NCI-H187 (cell line): ENCODE data around the gene RSPH9.

Source experiments
- DNase-seq, 2 experiments: peaks; one replicate each; lab custom pipeline; 2025; lab: John Stamatoyannopoulos, UW

RSPH9 gene

DNA sequence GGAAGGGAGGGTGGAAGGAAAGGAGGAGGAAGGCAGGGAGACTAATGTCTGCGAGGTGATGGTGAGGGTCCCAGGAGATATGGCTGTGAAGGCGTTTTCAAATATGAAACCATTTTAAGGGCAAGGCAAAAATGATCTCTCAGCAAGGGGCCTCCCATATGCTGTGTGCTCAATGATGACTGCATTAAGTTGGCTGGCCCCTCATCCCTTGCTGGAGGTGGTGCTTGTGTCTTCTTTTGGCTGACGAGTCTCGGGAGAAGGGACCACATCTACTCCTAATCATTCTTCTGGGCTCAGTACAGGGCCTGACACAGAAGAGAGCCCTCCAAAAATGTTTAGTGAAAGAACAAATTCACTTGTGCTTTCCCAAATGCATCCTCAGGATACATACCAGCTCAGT, 65.7 kb downstream of the RSPH9 start:
- no peak for DNase-seq

DNA sequence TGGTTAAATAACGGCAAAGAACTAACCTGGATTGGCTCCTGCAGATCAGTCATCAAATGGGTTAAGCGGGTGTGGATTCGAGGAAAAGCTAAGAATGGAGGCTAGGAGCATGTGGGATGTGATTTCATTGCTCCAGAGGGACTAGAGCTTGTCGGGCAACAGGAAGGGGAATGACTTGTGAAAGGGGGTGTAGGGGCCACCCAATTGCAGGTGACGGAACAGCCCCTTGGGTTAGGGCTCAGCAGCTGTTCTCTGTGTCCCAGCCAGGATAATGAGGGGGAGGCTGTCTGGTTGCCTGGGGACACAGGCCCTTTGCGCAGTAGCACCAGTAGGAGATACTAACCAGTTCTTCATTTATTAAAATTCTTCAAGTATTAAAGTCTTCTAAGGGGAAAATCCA, 67.7 kb downstream of the RSPH9 start:
- no peak for DNase-seq

DNA sequence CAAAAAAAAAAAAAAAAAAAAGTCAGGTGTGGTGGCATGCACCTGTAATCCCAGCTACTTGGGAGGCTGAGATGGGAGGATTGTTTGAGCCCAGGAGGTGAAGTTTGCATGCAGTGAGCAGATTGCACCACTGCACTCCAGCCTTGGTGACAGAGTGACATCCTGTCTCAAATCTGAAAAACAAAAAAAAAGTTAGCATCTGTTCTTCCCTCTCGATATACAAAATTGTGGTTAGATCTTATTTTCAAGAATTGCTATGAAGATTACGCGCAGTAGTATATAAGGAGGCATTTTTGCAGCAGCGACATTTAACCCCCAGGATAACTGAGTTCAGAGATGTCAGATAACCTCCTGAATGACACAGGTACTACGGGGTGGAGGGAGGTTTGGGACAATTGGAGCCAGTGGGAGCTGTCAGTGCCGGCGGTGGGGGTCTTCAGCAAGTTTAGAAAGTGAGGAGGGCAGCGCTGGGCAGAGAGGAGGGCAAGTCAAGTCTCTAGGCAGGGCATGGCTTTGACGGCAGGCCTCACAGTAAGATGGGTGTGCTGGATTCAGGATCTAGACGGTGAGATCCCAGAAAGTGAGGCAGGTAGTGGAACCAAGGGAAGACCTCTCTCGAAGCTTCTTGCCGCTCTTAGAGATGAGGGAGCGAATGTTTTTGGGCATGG, 68.9 kb downstream of the RSPH9 start:
- no peak for DNase-seq

DNA sequence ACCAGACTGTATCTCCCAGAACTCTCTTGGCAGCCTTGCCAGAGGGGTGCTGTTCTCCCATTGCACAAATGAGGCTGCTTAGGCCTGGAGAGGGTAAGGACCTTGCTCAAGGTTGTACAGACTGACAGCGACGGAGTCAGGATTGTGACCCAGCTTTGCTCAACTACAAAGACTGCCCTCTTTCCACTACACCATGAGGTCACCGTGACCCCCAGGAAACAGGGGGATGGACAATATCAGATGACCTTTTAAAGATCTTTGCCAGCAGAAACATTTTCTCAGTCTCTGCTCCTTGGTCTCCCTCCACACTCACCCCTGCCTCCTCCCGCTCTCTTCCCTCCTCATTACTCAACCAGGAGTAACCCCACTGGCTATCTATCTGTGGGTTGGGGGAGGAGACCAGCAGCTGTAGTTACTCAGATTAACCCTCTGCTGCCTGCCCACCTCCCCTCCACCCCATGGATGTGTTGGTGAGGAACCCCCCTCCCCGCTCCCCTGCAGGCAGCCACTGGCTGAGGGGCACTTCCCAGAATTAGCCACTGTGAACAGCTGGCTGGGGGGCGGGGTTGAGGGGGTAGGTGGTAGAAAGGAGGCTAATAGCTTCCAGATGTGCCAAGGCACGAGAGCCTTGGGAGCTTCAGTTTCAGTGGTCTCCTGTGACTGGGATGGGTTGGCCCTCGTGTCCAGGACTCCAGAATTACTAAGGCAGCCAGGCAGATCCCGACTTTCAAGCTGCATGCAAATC, 69.6 kb downstream of the RSPH9 start:
- DNase-seq, result no peak

DNA sequence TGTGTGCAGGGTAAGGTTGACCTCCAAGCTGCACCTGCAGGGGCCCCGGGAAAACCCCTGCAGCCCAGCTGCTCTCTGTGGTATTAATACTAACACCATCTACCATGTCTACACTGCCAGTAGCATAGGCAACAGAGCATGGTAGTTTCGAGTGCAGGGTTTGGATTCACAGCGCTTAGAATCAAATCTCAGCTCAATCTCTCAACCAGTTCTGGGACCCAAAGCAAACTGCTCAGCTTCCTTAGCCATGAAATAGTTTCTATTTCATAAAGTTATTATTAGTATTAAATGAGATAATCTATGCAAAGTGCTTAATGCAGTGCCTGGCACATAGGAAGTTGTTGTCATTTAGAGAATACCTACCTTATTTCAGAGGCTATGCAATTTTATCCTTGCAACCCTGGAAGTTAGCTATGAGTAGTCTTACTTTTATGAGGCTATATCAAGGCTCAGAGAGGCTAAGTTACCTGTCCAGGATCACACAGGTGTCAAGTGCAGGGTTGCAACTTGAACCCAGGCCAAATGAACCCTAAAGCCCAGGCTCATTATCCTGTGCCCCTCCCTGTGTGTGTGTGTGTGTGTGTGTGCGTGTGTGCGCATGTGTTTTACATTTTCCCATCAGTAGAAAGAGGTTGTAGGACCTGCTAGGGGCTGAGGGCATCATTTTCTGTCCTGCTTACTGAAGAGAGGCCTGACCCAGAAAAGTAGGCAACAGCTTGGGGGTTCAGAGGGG, 70.4 kb downstream of the RSPH9 start:
- no peak for DNase-seq

DNA sequence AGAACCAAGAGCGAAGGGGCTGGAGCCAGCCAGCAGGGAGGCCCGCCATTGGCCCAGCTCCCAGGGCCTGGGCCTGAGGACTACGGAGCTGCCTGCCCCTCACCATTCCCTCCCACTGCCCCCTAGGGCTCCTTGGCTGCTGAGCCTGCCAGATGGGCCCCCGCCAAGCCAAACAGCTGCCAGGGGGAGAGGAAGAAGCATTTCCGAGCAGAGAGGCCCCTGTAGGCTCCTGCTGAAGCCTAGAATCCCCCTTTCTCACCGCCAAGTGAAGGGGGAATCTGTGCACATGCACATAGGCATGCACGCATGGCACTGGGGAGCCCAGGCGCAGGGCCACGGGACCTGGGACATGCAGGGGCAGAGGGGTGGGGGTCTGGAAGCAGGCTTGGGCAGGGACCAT, 71.3 kb downstream of the RSPH9 start:
- DNase-seq, result no peak

- DNase-seq, result no peak
Observed at GRCh38 chr6:43717389-43717788, 72.6 kb downstream of the RSPH9 start.

DNA sequence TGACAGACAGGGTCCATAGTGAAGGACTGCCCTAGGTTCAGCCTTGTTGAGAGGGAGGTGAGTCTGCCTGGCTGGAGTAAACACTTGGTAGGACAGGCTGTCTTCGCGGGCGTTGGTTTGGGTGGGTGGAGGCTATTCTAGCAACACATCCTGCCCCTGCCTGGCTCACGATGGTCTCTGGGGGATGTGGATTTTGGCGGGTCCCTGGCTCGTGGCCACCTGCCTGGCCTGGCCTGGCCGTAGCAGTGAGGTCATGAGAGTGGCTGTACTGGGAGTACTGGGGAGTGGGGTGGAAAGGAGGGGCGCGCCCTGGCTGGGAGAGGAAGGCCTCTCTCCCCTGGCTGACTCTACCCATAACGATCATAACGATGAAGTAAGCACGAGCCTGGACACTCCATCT, 73.0 kb downstream of the RSPH9 start:
- no peak for DNase-seq

GRCh38 chr6:43718387-43719105, 73.7 kb downstream of the RSPH9 start:
- no peak for DNase-seq

- DNase-seq, result no peak
Observed at GRCh38 chr6:43719511-43719910, 74.7 kb downstream of the RSPH9 start.

GRCh38 chr6:43720999-43721398, 76.2 kb downstream of the RSPH9 start:
- no peak for DNase-seq
